K562 (cell line): ENCODE results near the gene ERAS. TPM values are rescaled to one million over a fixed set of nuclear protein-coding genes. Genes with fewer than 3 reads are reported as not detected.

Experiments
- ATAC-seq: fragments of 200-7000 bp; cut with Tn5 transposase; 3 replicates; pipeline ENCODE4 v1.9.1; 2020; ENCODE audit warnings: moderate library complexity
- BruUV-seq: library from RNA; stranded (reverse); fragments of 400-500 nt; replicated peaks from 2 replicates; lab custom pipeline; 2021; lab: Mats Ljungman, UMichigan
- CTCF ChIA-PET: fragments of 300-600 bp; formaldehyde crosslinking; extraction: SDS; loops from one replicate; lab custom pipeline; 2021; ENCODE audit warnings: low intra/inter-chr PET ratio; lab: Yijun Ruan, JAX
- POLR2A ChIA-PET: fragments of 300-600, 350-650 bp; sonication (Branson Sonifier 250); formaldehyde crosslinking; extraction: SDS; loops from one replicate; lab custom pipeline; 2021; ENCODE audit warnings: antibody characterized with exemption, inconsistent platforms; lab: Yijun Ruan, JAX
- DNase-seq, 4 experiments: peaks; one replicate each; pipeline versions ENCODE4 v3.0.0 to v3.0.0-alpha.2; 2011 to 2018; ENCODE audit warnings: low spot score in 3 of 4, mixed read lengths in 3 of 4; ENCODE audit errors: extremely low read depth in 1 of 4
- FAIRE-seq: peaks from 2 replicates; lab custom pipeline; 2011; peaks lifted over from hg19 to GRCh38; lab: Jason Lieb, UNC
- H2AFZ ChIP-seq: 2 replicates; pipeline ENCODE4 v1.6.0; 2011; ENCODE audit warnings: low read depth, low read length, control low read depth, inconsistent platforms
- H3K27ac ChIP-seq: fragments of 200-600 bp; 3 replicates; pipeline ENCODE4 v1.8.0; 2011; ENCODE audit warnings: low read depth, mild to moderate bottlenecking, control low read depth, inconsistent platforms, low read length, moderate library complexity, mixed read lengths; ENCODE audit errors: extremely low read depth
- H3K27me3 ChIP-seq, 2 experiments: fragments of 300-600 bp in 1 of 2; 2 replicates in 1 of 2; 3 replicates in 1 of 2; pipeline versions ENCODE4 v1.6.0 to v1.8.0; 2011; ENCODE audit warnings: inconsistent platforms in 2 of 2, low read length in 2 of 2, mild to moderate bottlenecking in 1 of 2, mixed read lengths in 1 of 2, moderate library complexity in 1 of 2; ENCODE audit not compliant: control insufficient read depth in 2 of 2, insufficient read depth in 2 of 2
- H3K36me3 ChIP-seq: fragments of 300-600 bp; 3 replicates; pipeline ENCODE4 v1.8.0; 2011; ENCODE audit warnings: mild to moderate bottlenecking, low read length, inconsistent platforms; ENCODE audit not compliant: control insufficient read depth, insufficient read depth
- H3K4me1 ChIP-seq, 2 experiments: fragments of 200-600 bp in 1 of 2; replicated peaks in 1 of 2; 2 replicates in 1 of 2; 3 replicates in 1 of 2; pipeline versions ENCODE4 v1.5.1 to v1.8.0; 2011; ENCODE audit warnings: inconsistent platforms in 2 of 2, low read length in 2 of 2, mild to moderate bottlenecking in 1 of 2, mixed read lengths in 1 of 2, moderate library complexity in 1 of 2; ENCODE audit not compliant: control insufficient read depth in 2 of 2, insufficient read depth in 2 of 2
- H3K4me2 ChIP-seq: 2 replicates; pipeline ENCODE4 v1.6.1; 2011; ENCODE audit warnings: low read length, control low read depth, inconsistent platforms, mixed read lengths; ENCODE audit not compliant: insufficient read depth
- H3K4me3 ChIP-seq: fragments of 200-600 bp; sonication (generic), shearing (Covaris generic); 2 replicates; pipeline ENCODE4 v1.5.1; 2016; ENCODE audit warnings: control low read depth, inconsistent platforms
- H3K79me2 ChIP-seq: fragments of 200-600 bp; 3 replicates; pipeline ENCODE4 v1.8.0; 2011; ENCODE audit warnings: low read length, inconsistent platforms; ENCODE audit not compliant: control insufficient read depth, insufficient read depth
- H3K9ac ChIP-seq, 2 experiments: 2 replicates each; pipeline versions ENCODE4 v1.6.0 to v1.6.1; 2011; ENCODE audit warnings: low read depth in 2 of 2, low read length in 2 of 2, control low read depth in 1 of 2, inconsistent platforms in 1 of 2, mild to moderate bottlenecking in 1 of 2, mixed read lengths in 1 of 2; ENCODE audit not compliant: insufficient read depth in 1 of 2
- H3K9me1 ChIP-seq: one replicate; pipeline ENCODE4 v1.6.0; 2011; ENCODE audit warnings: inconsistent platforms, mild to moderate bottlenecking, low read length, moderate library complexity; ENCODE audit not compliant: control insufficient read depth, insufficient read depth
- H3K9me3 ChIP-seq: replicated peaks from 2 replicates; pipeline ENCODE4 v1.5.1; 2011; ENCODE audit warnings: low read depth, low read length, inconsistent platforms; ENCODE audit not compliant: control insufficient read depth, insufficient read depth
- H4K20me1 ChIP-seq: replicated peaks from 2 replicates; pipeline ENCODE4 v1.6.1; 2011; ENCODE audit warnings: low read length, inconsistent platforms, mixed read lengths; ENCODE audit not compliant: control insufficient read depth, insufficient read depth
- EP400 ChIP-seq: fragments of 450-650 bp; IDR thresholded peaks from 2 replicates; pipeline ENCODE4 v1.6.1; 2017; ENCODE audit warnings: antibody characterized with exemption, mild to moderate bottlenecking, moderate library complexity
- JUND ChIP-seq, 2 experiments: IDR thresholded peaks; 2 replicates in 1 of 2; 3 replicates in 1 of 2; pipeline ENCODE4 v1.6.1; 2011; ENCODE audit warnings: borderline replicate concordance in 2 of 2, low read depth in 2 of 2, low read length in 2 of 2, improper control_type of control experiment in 1 of 2, missing biosample characterization in 1 of 2, missing genetic modification characterization in 1 of 2, missing genetic modification reagents in 1 of 2
- SMAD4 ChIP-seq: fragments of 250-450 bp; sonication (Bioruptor Pico); conservative IDR thresholded peaks from 2 replicates; pipeline ENCODE4 v1.8.0; 2021; ENCODE audit warnings: inconsistent platforms, mild to moderate bottlenecking, moderate library complexity
- SMARCE1 ChIP-seq: fragments of 450-650 bp; IDR thresholded peaks from 2 replicates; pipeline ENCODE4 v1.7.1; 2016; ENCODE audit warnings: mild to moderate bottlenecking
- TBL1XR1 ChIP-seq, 2 experiments: IDR thresholded peaks; 2 replicates each; pipeline ENCODE4 v1.6.1; 2012; ENCODE audit warnings: improper control_type of control experiment in 2 of 2, low read length in 2 of 2, mild to moderate bottlenecking in 1 of 2
- TEAD4 ChIP-seq, 2 experiments: sonication (generic) in 1 of 2; formaldehyde crosslinking in 1 of 2; IDR thresholded peaks; 2 replicates each; pipeline versions ENCODE4 v1.6.1 to v1.8.0; 2012 to 2022; ENCODE audit warnings: borderline replicate concordance in 1 of 2, inconsistent platforms in 1 of 2, low read length in 1 of 2, mild to moderate bottlenecking in 1 of 2, missing genetic modification reagents in 1 of 2
- YY1 ChIP-seq, 3 experiments: IDR thresholded peaks; 2 replicates each; pipeline ENCODE4 v1.6.1; 2011; ENCODE audit warnings: low read length in 2 of 3, mild to moderate bottlenecking in 2 of 3, moderate library complexity in 2 of 3, borderline replicate concordance in 1 of 3, control low read depth in 1 of 3, low read depth in 1 of 3; ENCODE audit not compliant: insufficient read depth in 3 of 3, insufficient replicate concordance in 2 of 3, control insufficient read depth in 1 of 3, insufficient read length in 1 of 3; ENCODE audit errors: extremely low read depth in 1 of 3
- ZBED1 ChIP-seq: IDR thresholded peaks from 2 replicates; pipeline ENCODE4 v1.6.1; 2014
- WGBS: fragments of 100-300 bp; shearing (Covaris generic); methylation state at CpG from one replicate; pipeline ENCODE4 v1.1.6; 2016; ENCODE audit warnings: low coverage, mixed read lengths; ENCODE audit not compliant: insufficient coverage; ENCODE audit errors: missing lambda C conversion rate; 5-methylcytosine and 5-hydroxymethylcytosine counted together
- in situ Hi-C: fragments of 300-500 bp; cut with MboI; formaldehyde crosslinking; loops from 4 replicates; pipeline ENCODE4 v1.15.0; 2018; ENCODE audit warnings: inconsistent platforms, mixed read lengths
- intact Hi-C: fragments of 100-400 bp; cut with micrococcal nuclease; formaldehyde crosslinking; loops from 2 replicates; pipeline ENCODE4 v1.14.2; 2022
- polyA plus RNA-seq, 8 experiments: library from polyadenylated mRNA; depleted of rRNA in 4 of 8; stranded (reverse) in 5 of 8; unstranded in 3 of 8; fragments of >200 nt; fragmentation: Nextera tagmentation in 2 of 8; fragmentation: Illumina TruSeq in 1 of 8; extraction: Ambion mirVana in 2 of 8; extraction: Trizol in 1 of 8; gene quantifications; 2 replicates each; pipeline versions ENCODE4 v1.2.1 to v1.2.3, GENCODE V29; 2011 to 2014; ENCODE audit warnings: inconsistent platforms in 1 of 8, missing spikeins in 1 of 8
- total RNA-seq, 7 experiments: library from RNA; depleted of rRNA in 6 of 7; stranded (reverse); fragments of >200 nt in 6 of 7; fragmentation: Illumina TruSeq in 2 of 7; extraction: Trizol in 2 of 7; gene quantifications; 2 replicates each; pipeline versions ENCODE4 v1.2.1 to v1.2.3, GENCODE V29; 2011 to 2021; ENCODE audit warnings: low replicate concordance in 1 of 7
- TF ChIP-seq, protein P1 (sequence below), 2 experiments: IDR thresholded peaks in 1 of 2; conservative IDR thresholded peaks in 1 of 2; 2 replicates each; pipeline ENCODE4 v1.6.1; 2016; ENCODE audit warnings: low read depth in 2 of 2, mild to moderate bottlenecking in 1 of 2, missing compliant biosample characterization in 1 of 2, missing genetic modification characterization in 1 of 2, moderate library complexity in 1 of 2

Gene ERAS
- total and polyA plus RNA-seq, 9 of the 15 experiments (the other 6 are each of a cell fraction or from before 2014, with no cell fraction given), result 0.07 to 0.12 TPM; not detected in 7

DNA sequence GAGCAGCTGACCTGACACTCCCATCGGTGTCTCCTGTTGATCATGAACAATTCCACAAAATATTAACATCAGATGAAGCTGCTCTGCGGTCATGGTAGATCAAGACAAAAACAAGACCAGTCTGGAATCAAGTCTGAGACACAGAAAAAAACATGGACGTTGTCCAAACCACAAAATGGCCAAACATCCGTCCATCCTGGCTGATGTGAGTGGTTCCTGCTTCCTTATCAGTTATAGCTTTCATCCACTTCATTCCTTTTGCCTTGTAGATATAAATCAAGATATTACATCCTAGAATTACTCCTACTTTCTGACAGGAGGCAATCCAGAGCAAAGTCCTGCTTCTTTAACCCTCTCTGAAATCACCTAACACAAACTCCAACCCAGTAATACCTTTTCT lies 37.9 kb downstream of the ERAS start:
- no peak overlapping the region for H3K27ac ChIP-seq
- H4K20me1 ChIP-seq, result no peaks in the 10 kb centered on the region
- H3K4me1 ChIP-seq, result peaks cover 2 to 13% of the 10 kb centered on the region in 2 experiments; a peak in 4 of 5 replicates
- H3K9ac ChIP-seq, result no peak overlapping the region
- peak overlapping the region; percentile 39 for H3K4me2 ChIP-seq
- in situ Hi-C loops (no loop called here), intact Hi-C loops (loop anchor here (5.0 kb wide), 1 partner anchor 33 kb away; the partner anchor contains the start of genes PQBP1 and TIMM17B)
- peak; percentile 77 for ATAC-seq
- H3K36me3 ChIP-seq, result no peaks in the 10 kb centered on the region
- ChIA-PET POLR2A (no interaction called here), CTCF (no interaction called here)
- H3K9me3 ChIP-seq, result no peaks in the 10 kb centered on the region
- DNase-seq, result peak in 3 of 4 experiments; percentile 8 to 57 (median 39)
- H3K27me3 ChIP-seq, result no peaks in the 10 kb centered on the region
- 0 out of 2 replicates have a peak overlapping the region, but pooled peaks have one; percentile 32 for H2AFZ ChIP-seq
- peak; percentile 86 for FAIRE-seq
- H3K9me1 ChIP-seq, result no peaks in the 10 kb centered on the region
- H3K79me2 ChIP-seq, result no peaks in the 10 kb centered on the region
- WGBS, result 2% methylated on average over 4 of the region's 4 CpGs
- BruUV-seq, result no TSS peak
- no peak overlapping the region for H3K4me3 ChIP-seq
- TF ChIP-seq ZBED1, result no peak
- peak in 1 of 2 experiments; percentile 84; a peak in 1 of 4 replicates for TF ChIP-seq TBL1XR1 (IDR thresholded peaks at IDR 0.05; ENCODE audit: low read length in 2 of 2)
- TF ChIP-seq TEAD4 (IDR thresholded peaks at IDR 0.05; ENCODE audit: low read length), result peak; percentile 69; the same call in 1 of the 2 replicates
- TF ChIP-seq TEAD4 (CRISPR knock-in tag; IDR thresholded peaks at IDR 0.05; ENCODE audit: borderline replicate concordance), result no peak
- TF ChIP-seq, protein P1, sequence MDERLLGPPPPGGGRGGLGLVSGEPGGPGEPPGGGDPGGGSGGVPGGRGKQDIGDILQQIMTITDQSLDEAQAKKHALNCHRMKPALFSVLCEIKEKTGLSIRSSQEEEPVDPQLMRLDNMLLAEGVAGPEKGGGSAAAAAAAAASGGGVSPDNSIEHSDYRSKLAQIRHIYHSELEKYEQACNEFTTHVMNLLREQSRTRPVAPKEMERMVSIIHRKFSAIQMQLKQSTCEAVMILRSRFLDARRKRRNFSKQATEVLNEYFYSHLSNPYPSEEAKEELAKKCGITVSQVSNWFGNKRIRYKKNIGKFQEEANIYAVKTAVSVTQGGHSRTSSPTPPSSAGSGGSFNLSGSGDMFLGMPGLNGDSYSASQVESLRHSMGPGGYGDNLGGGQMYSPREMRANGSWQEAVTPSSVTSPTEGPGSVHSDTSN (CRISPR knock-in tag; IDR thresholded peaks at IDR 0.05; ENCODE audit: low read depth), result no peak
- TF ChIP-seq, protein P1 (tag; conservative IDR thresholded peaks at IDR 0.05; ENCODE audit: low read depth), result peak; percentile 45; the same call in 1 of the 2 replicates
- TF ChIP-seq YY1 (IDR thresholded peaks at IDR 0.05; ENCODE audit: borderline replicate concordance in 1 of 3, control insufficient read depth in 1 of 3, extremely low read depth in 1 of 3, insufficient read depth in 3 of 3, insufficient read length in 1 of 3, insufficient replicate concordance in 2 of 3, low read depth in 1 of 3, low read length in 2 of 3), result no peak
- peak; percentile 82 for TF ChIP-seq SMAD4
- peak; percentile 64; the same call in 1 of the 2 replicates for TF ChIP-seq SMARCE1
- TF ChIP-seq JUND (IDR thresholded peaks at IDR 0.05; ENCODE audit: borderline replicate concordance, low read depth, low read length), result peak; percentile 18; the same call in 1 of the 2 replicates
- TF ChIP-seq JUND (tag; IDR thresholded peaks at IDR 0.05; ENCODE audit: borderline replicate concordance, low read depth, low read length), result peak; percentile 49; the same call in 1 of the 3 replicates
- 0 out of 2 replicates have a peak, but pooled peaks have one; percentile 10 for TF ChIP-seq EP400
